ENCODE measurements around the gene UCK1. TPM values are rescaled to one million over a fixed set of nuclear protein-coding genes. Genes with fewer than 3 reads are reported as not detected.

The UCK1 gene
- total and polyA plus RNA-seq, 10 of the 15 experiments (the other 5 are each of a cell fraction or from before 2014, with no cell fraction given), result 0.31 to 27.0 (median 18.7) TPM

DNA sequence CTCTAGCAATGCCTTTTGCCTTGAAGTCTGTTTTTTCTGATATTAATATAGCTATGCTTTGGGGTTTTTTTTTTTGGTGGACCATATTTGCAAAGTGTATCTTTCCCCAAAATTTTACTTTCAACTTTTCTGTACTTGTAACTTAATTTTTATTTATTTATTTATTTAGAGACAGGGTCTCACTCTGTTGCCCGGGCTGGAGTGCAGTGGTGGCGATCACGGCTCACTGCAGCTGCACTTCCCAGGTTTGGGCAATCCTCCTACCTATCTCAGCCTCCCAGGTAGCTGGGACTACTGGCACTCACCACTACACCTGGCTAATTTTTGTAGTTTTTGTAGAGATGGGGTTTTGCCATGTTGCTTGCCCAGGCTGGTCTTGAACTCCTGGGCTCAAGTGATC, 35.1 kb upstream of the UCK1 start:
- no peak for ATAC-seq
- H3K4me2 ChIP-seq (ENCODE audit: control insufficient read depth, insufficient read depth), result no peak overlapping the region
- SMC1A ChIA-PET (ENCODE audit: uncharacterized antibody, unreplicated experiment), result interaction anchor here (0.5 to 0.7 kb wide), 2 partner anchors 9 to 1633 kb away, joined by 3 read pairs; no protein-coding TSS in a partner anchor
- no peak overlapping the region for H2AFZ ChIP-seq (ENCODE audit: control insufficient read depth, low read depth, low read length)
- H3K27me3 ChIP-seq (replicated peaks in 1 of 2; ENCODE audit: control insufficient read depth in 2 of 2, insufficient read depth in 2 of 2, low read length in 1 of 2), result no peaks in the 10 kb centered on the region
- H3K36me3 ChIP-seq (ENCODE audit: control insufficient read depth in 2 of 2, insufficient read depth in 2 of 2, low read length in 1 of 2), result peaks cover 0 to 3% of the 10 kb centered on the region in 2 experiments; a peak in 2 of 4 replicates
- H3K4me3 ChIP-seq, result no peak overlapping the region
- 84% methylated on average over 3 of the region's 3 CpGs for WGBS (ENCODE audit: insufficient coverage, insufficient replicate concordance, low lambda C conversion rate, missing lambda C conversion rate)
- no peak for TF ChIP-seq ZNF274 (IDR thresholded peaks at IDR 0.05; ENCODE audit: insufficient read depth, insufficient read length)
- no peak for TF ChIP-seq KDM1A (IDR thresholded peaks at IDR 0.05; ENCODE audit: borderline replicate concordance)
- TF ChIP-seq PAX5 (IDR thresholded peaks at IDR 0.05; ENCODE audit: borderline replicate concordance, low read depth, low read length), result no peak
- TF ChIP-seq, protein P1, sequence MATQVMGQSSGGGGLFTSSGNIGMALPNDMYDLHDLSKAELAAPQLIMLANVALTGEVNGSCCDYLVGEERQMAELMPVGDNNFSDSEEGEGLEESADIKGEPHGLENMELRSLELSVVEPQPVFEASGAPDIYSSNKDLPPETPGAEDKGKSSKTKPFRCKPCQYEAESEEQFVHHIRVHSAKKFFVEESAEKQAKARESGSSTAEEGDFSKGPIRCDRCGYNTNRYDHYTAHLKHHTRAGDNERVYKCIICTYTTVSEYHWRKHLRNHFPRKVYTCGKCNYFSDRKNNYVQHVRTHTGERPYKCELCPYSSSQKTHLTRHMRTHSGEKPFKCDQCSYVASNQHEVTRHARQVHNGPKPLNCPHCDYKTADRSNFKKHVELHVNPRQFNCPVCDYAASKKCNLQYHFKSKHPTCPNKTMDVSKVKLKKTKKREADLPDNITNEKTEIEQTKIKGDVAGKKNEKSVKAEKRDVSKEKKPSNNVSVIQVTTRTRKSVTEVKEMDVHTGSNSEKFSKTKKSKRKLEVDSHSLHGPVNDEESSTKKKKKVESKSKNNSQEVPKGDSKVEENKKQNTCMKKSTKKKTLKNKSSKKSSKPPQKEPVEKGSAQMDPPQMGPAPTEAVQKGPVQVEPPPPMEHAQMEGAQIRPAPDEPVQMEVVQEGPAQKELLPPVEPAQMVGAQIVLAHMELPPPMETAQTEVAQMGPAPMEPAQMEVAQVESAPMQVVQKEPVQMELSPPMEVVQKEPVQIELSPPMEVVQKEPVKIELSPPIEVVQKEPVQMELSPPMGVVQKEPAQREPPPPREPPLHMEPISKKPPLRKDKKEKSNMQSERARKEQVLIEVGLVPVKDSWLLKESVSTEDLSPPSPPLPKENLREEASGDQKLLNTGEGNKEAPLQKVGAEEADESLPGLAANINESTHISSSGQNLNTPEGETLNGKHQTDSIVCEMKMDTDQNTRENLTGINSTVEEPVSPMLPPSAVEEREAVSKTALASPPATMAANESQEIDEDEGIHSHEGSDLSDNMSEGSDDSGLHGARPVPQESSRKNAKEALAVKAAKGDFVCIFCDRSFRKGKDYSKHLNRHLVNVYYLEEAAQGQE (IDR thresholded peaks at IDR 0.05; ENCODE audit: low read depth, low read length), result no peak
- TF ChIP-seq MEF2A (IDR thresholded peaks at IDR 0.05; ENCODE audit: insufficient read depth, low read depth, low read length), result no peak
- TF ChIP-seq SRF (IDR thresholded peaks at IDR 0.05; ENCODE audit: low read depth in 2 of 2, low read length in 2 of 2), result no peak
- no peak for TF ChIP-seq NFYB (IDR thresholded peaks at IDR 0.05; ENCODE audit: insufficient read depth, low read depth, low read length)
- TF ChIP-seq ZZZ3 (IDR thresholded peaks at IDR 0.05; ENCODE audit: control insufficient read depth, insufficient read length, low read depth), result no peak
- TF ChIP-seq, protein P2, sequence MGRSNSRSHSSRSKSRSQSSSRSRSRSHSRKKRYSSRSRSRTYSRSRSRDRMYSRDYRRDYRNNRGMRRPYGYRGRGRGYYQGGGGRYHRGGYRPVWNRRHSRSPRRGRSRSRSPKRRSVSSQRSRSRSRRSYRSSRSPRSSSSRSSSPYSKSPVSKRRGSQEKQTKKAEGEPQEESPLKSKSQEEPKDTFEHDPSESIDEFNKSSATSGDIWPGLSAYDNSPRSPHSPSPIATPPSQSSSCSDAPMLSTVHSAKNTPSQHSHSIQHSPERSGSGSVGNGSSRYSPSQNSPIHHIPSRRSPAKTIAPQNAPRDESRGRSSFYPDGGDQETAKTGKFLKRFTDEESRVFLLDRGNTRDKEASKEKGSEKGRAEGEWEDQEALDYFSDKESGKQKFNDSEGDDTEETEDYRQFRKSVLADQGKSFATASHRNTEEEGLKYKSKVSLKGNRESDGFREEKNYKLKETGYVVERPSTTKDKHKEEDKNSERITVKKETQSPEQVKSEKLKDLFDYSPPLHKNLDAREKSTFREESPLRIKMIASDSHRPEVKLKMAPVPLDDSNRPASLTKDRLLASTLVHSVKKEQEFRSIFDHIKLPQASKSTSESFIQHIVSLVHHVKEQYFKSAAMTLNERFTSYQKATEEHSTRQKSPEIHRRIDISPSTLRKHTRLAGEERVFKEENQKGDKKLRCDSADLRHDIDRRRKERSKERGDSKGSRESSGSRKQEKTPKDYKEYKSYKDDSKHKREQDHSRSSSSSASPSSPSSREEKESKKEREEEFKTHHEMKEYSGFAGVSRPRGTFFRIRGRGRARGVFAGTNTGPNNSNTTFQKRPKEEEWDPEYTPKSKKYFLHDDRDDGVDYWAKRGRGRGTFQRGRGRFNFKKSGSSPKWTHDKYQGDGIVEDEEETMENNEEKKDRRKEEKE (IDR thresholded peaks at IDR 0.05), result no peak
- TF ChIP-seq, protein P3, sequence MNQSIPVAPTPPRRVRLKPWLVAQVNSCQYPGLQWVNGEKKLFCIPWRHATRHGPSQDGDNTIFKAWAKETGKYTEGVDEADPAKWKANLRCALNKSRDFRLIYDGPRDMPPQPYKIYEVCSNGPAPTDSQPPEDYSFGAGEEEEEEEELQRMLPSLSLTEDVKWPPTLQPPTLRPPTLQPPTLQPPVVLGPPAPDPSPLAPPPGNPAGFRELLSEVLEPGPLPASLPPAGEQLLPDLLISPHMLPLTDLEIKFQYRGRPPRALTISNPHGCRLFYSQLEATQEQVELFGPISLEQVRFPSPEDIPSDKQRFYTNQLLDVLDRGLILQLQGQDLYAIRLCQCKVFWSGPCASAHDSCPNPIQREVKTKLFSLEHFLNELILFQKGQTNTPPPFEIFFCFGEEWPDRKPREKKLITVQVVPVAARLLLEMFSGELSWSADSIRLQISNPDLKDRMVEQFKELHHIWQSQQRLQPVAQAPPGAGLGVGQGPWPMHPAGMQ (IDR thresholded peaks at IDR 0.05; ENCODE audit: borderline replicate concordance), result no peak
- no peak for TF ChIP-seq ASH2L (IDR thresholded peaks at IDR 0.05; ENCODE audit: borderline replicate concordance, low read depth)
- TF ChIP-seq RB1 (IDR thresholded peaks at IDR 0.05; ENCODE audit: borderline replicate concordance), result no peak
- TF ChIP-seq FOXM1 (IDR thresholded peaks at IDR 0.05; ENCODE audit: low read depth, low read length), result no peak
- TF ChIP-seq SMAD5 (IDR thresholded peaks at IDR 0.05; ENCODE audit: low read depth), result no peak
- no peak for TF ChIP-seq CHD1 (IDR thresholded peaks at IDR 0.05; ENCODE audit: low read depth, low read length)
- TF ChIP-seq POLR2A (IDR thresholded peaks at IDR 0.05; ENCODE audit: low read depth, low read length), result no peak
- TF ChIP-seq MEF2B (IDR thresholded peaks at IDR 0.05; ENCODE audit: partially characterized antibody, poor library complexity, severe bottlenecking), result no peak
- TF ChIP-seq SIN3A (IDR thresholded peaks at IDR 0.05; ENCODE audit: low read depth, low read length), result no peak
- no peak for TF ChIP-seq HCFC1 (IDR thresholded peaks at IDR 0.05; ENCODE audit: low read length)
- no peak for TF ChIP-seq TCF3 (IDR thresholded peaks at IDR 0.05; ENCODE audit: borderline replicate concordance, insufficient read depth, low read depth, low read length)
- POLR2A ChIA-PET, result no interaction called here
- H3K9ac ChIP-seq (ENCODE audit: control insufficient read depth, insufficient read depth, low read length), result no peak overlapping the region
- no peak for DNase-seq (ENCODE audit: low read depth, low spot score)
- no peak overlapping the region for H3K27ac ChIP-seq (ENCODE audit: control insufficient read depth, insufficient read depth)
- H3K4me1 ChIP-seq (ENCODE audit: control insufficient read depth, insufficient read depth, low read length), result no peaks in the 10 kb centered on the region
- no peak for FAIRE-seq
- H4K20me1 ChIP-seq (ENCODE audit: control insufficient read depth, insufficient read depth), result no peaks in the 10 kb centered on the region
- intact Hi-C loops (cut with micrococcal nuclease; ENCODE audit: unreplicated experiment) (no loop called here), in situ Hi-C loops (cut with MboI) (no loop called here)
- CTCF ChIA-PET, result no interaction called here
- RAD21 ChIA-PET (ENCODE audit: unreplicated experiment), result no interaction called here
- H3K9me3 ChIP-seq (replicated peaks; ENCODE audit: control insufficient read depth, insufficient read depth, low read length), result no peaks in the 10 kb centered on the region; the same call in 2 of the 3 replicates
- BruUV-seq (replicated peaks), result no TSS peak
- H3K79me2 ChIP-seq (ENCODE audit: control insufficient read depth, insufficient read depth, low read length), result no peaks in the 10 kb centered on the region
